ENCODE results near the gene PCGF3. TPM values are rescaled to one million over a fixed set of nuclear protein-coding genes. Genes with fewer than 3 reads are reported as not detected.
"Not testable (repeated sequence)": the region's sequence is repeated elsewhere in the genome, so short reads cannot be mapped to it uniquely, and the experiment has no call there.

The PCGF3 gene
- total RNA-seq, 1 donor from 2014 or later = 50.3 TPM

DNA sequence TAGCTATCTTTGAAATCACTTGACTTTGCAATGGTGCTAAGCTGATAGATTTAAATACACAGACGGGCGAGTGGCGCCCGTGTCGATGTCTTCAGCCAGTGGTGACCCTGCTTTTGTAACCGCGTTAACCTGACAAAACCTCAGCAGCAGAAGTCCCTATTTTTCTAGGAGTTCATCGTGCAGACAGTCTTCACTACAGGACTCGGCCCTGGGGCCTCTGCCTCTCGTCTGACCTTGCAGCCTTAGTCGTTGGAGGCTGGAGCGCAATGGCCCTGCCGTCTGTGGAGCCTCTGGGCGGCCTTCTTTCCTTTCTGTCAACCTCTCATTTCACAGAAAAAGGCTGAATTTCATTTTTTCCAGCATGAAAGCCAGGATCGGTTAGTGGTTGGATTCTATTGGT, 62.4 kb downstream of the PCGF3 start:
- intact Hi-C loops (cut with DNase I) = loop anchor here (2.0 kb wide), 1 partner anchor 13 kb away; no protein-coding TSS in a partner anchor
- no peak for DNase-seq (ENCODE audit: low spot score)
- no peak for ATAC-seq

DNA sequence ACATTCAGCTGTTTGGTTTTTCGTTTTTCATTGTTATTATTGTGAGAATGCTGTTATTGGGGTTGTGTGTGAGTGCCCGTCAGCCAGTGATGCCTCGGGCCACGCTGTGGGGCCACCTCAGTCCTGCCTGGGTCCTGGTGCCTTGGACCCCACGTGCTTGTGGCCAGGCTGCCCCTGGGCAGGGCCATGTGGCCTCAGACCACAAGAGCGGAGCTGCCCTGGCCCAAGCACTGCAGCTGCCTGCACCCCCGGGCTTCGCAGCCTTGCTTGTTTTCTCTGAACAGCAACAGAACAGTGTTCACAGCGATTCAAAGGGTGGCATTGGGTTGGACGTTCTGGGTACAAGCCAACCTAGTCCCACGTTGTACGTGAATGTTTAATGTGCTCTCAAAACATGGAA, 63.4 kb downstream of the PCGF3 start:
- DNase-seq (ENCODE audit: low spot score) = no peak
- no peak for ATAC-seq
- intact Hi-C loops (cut with DNase I) = loop anchor here (2.0 kb wide), 1 partner anchor 14 kb away; no protein-coding TSS in a partner anchor

DNA sequence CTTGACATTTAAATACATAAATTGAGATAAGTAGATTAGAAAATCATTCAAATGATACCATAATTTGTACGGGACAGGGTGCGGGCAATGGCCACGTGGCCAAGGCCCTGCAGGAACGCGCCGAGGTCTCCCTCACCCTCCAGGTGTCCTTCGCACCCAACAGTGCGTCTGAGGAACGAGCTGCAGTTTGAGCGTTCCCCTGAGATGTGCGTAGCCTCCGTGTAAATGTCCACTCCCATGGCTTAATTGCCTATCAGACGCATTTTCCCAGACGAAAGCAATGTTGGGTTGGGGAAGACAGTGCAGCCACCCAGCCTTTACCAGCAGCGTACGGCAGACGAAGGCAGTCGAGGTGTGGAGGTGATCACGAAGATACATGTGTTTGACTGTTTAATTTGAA, 63.9 kb downstream of the PCGF3 start:
- DNase-seq (ENCODE audit: low spot score) (no peak), ATAC-seq (no peak)
- intact Hi-C loops (cut with DNase I) = loop anchor here (2.0 kb wide), 1 partner anchor 15 kb away; no protein-coding TSS in a partner anchor

DNA sequence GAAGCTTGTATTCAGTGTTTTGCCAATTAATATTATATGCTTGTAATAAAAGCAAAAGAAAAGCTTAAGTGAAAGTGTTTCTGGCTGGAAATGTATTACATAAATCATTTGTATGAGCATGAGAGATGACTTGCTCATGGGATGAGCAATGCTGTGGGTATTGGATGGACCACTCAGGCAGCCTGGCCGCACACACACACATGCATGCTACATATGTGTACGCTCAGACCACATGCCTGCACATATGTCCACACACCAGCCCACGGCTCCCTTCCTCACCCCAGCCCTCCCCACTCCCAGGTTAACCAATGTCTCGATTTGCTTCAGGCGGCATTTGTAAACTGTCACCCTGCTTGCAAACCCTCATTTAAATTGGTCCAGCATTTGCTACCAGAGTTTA, 64.4 kb downstream of the PCGF3 start:
- DNase-seq (ENCODE audit: low spot score) (no peak), ATAC-seq (no peak)
- intact Hi-C loops (cut with DNase I) = no loop called here

DNA sequence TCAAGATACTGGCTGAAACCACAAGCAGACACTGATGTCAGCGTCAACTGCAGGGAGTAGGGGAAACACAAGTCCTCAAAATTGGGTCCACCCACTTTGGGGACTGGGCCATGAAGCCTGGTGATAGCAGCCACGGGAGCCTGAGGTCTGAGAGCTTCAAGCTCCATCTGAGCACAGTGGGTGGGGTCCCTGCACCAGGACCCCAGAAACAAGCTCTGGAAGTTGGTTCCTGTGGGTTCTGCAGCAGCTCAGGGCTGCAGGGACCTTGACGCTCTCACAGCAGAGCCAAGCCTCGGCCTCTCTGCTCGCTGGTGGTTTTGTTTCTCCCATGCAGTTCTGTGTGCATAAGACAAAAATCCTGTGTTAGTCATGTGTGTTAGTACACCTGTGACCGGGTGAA, 65.8 kb downstream of the PCGF3 start:
- intact Hi-C loops (cut with DNase I) = no loop called here
- ATAC-seq = peak; percentile 31
- no peak for DNase-seq (ENCODE audit: low spot score)

DNA sequence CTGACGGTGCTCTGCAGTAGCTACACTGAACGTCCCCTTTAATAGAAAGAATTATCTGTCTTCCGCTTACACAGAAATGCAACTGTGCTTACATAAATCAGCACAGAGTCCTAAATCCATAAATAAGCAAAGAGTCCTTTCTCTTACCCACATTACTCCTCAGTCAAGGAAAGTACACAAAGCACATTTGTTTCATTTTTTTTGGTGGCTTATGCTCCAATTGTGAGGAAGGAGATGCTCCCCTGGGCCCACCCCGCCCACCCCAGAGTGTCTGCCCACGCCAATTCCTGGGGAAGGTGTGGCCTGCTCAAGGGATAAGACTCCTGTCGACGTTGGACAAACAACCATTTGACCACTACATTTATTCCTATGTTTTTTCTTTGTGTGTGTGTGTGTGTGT, 66.5 kb downstream of the PCGF3 start:
- peak; percentile 93 for ATAC-seq

DNA sequence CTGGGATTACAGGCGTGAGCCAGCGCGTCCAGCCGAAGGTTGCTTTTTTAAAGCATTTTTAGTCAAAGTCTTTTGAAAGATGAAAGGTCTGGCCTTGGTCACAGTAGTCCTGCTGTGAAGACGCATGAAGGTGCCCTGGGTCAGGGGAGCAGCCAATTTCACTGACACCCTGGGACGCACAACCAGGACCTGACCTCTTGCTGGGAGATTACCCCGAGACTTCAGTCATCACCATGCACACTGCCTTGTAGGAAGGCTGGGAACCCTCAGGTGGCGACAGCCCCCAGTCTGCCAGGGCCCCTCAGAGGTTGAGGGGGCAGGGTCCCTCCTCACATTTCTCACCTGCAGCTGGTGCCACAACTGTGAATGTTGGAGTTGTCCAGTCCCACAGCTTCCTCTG, 67.1 kb downstream of the PCGF3 start:
- ATAC-seq (peak; percentile 33), DNase-seq (ENCODE audit: low spot score) (no peak)
- intact Hi-C loops (cut with DNase I) = no loop called here

More for the DNA sequence above, 66.5 kb downstream of the PCGF3 start:
- intact Hi-C loops (cut with DNase I) = no loop called here
- DNase-seq (ENCODE audit: low spot score) = no peak

DNA sequence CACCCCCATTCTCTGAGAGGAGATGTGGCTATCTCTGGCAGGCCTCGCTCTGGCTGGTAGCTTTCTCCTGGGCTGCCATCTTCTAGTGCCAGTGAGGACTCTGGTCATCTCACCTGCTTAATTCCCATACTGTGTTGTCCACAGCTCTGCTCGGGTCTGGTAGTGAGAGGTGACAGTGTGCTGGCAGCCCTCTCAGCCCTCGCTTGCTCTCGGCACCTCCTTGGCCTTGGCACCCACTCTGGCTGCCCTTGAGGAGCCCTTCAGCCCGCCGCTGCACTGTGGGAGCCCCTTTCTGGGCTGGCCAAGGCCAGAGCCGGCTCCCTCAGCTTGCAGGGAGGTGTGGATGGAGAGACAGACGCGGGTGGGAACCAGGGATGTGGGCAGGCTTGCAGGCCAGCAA, 67.6 kb downstream of the PCGF3 start:
- DNase-seq (ENCODE audit: low spot score) = no peak
- ATAC-seq = peak; percentile 2
- intact Hi-C loops (cut with DNase I) = no loop called here

DNA sequence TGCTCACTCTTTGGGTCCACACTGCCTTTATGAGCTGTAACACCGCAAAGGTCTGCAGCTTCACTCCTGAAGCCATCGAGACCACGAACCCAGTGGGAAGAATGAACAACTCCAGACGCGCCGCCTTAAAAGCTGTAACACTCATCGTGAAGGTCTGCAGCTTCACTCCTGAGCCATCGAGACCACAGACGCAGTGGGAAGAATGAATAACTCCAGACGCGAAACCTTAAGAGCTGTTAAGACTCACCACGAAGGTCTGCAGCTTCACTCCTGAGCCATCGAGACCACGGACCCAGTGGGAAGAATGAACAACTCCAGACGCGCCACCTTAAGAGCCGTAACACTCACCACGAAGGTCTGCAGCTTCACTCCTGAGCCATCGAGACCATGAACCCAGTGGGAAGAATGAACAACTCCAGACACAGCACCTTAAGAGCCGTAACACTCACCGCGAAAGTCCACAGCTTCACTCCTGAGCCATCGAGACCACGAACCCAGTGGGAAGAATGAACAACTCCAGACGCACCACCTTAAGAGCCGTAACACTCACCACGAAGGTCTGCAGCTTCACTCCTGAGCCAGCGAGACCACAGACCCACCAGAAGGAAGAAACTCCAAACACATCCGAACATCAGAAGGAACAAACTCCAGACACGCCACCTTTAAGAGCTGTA, 68.9 kb downstream of the PCGF3 start:
- DNase-seq (ENCODE audit: low spot score); ATAC-seq; intact Hi-C loops (cut with DNase I): not testable (repeated sequence)

DNA sequence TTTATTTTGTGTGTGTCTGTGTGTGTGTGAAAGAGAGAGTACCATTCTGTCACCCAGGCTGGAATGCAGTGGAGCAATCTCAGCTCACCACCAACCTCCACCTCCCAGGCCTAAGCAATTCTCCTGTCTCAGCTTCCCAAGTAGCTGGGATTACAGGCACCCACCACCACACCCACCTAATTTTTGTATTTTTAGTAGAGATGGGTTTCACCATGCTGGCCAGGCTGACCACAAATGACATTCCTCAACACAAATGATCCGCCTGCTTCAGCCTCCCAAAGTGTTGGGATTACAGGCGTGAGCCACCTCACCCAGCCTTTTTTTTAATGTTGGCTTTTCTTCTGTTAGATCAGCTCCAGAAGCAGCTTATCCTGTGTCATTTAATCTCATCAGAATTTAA, 69.9 kb downstream of the PCGF3 start:
- DNase-seq (ENCODE audit: low spot score); ATAC-seq; intact Hi-C loops (cut with DNase I): not testable (repeated sequence)

DNA sequence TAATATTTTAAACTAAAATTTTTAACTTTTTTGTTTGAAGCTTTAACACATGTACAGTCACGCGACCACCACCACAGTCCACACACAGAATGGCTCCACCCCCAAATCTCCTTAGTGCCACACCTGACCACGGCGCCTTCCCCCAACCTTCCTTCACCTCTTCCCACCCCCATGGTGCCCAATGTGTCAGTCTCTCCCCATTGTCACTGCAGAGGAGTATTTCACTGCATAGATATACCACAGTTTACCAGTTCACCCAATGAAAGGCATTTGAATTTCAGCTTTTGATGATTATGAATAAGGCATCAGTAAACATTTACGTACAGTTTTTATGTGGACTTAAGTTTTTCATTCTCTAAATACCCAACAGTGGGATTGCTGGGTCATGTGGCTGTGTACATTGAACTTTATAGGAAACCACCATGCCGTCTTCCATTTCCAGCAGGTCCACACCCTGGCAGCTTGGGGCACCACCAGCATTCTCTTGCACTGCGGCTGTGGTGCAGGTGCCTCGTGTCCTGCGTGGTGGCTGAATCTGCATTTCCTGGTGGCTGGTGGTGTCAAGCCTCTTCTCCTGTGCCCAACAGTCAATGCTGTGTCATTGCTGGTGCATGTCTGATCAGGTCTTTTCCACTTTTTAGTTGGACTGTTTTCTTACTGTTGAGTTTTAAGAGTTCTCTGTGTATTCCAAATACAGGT, 71.3 kb downstream of the PCGF3 start:
- ATAC-seq = no peak
- DNase-seq (ENCODE audit: low spot score) = no peak
- intact Hi-C loops (cut with DNase I) = no loop called here

DNA sequence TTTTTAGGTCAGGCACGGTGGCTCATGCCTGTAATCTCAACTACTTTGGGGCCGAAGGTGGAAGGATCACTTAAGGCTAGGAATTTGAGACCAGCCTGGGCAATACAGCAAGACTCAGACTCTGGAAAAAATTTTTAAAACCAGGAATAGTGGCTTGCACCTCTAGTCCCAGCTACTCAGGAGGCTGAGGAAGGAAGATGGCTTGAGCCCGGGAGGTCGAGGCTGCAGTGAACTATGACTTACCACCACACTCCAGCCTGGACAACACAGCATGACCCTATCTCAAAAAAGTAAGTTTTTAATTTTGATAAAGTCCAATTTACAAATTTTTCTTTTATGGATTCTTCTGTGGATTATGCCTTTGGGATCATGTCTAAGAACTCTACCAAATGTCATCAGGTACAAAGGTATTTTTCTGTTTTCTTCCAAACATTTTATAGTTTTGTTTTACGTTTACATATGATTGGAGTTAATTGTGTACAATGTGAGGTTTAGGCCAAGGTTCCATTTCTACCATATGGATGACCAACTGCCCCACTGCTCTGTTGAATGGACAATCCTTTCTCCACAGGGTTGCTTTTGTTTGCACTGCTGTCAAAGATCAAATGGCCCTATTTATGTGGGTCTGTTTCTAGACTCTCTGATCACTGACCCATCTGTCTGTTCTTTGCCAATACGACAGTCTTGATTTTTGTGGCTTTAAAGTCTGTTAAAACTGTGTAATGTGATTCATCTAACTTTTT, 72.1 kb downstream of the PCGF3 start:
- intact Hi-C loops (cut with DNase I) = no loop called here
- no peak for DNase-seq (ENCODE audit: low spot score)
- ATAC-seq = no peak

DNA sequence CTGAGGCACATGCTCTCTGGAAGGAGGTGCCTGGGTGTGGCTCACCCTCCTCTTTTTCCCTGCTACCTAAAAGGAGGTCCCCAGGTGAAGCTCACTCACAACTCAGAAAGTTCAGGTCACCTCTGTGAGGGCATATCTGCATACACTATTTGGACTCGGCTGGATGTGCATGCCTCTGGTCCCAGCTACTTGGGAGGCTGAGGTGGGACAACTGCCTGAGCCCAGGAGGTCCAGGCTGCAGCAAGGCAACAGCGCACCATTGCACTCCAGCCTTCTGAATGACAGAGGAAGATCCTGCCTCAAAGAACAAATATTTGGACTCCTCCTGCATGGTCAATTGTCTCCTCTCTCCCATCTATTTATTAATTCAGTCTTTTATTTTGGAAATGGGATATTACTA, 73.9 kb downstream of the PCGF3 start:
- ATAC-seq (no peak), DNase-seq (ENCODE audit: low spot score) (no peak)
- intact Hi-C loops (cut with DNase I) = no loop called here

DNA sequence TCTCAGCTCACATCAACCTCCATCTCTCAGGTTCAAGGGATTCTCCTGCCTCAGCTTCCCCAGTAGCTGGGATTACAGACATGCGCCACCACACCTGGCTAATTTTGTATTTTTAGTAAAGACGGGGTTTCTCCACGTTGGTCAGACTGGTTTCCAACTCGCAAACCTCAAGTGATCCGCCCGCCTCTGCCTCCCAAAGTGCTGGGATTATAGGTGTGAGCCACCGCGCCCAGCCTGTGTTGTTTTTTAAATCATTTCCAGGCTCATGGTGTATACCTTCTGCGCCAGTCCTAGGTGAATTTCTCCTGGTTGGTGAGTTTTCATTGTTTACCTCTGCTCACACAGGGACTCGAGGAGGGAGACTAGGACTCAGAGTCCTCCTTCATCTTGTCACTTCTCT, 74.6 kb downstream of the PCGF3 start:
- ATAC-seq; intact Hi-C loops (cut with DNase I); DNase-seq (ENCODE audit: low spot score): not testable (repeated sequence)

DNA sequence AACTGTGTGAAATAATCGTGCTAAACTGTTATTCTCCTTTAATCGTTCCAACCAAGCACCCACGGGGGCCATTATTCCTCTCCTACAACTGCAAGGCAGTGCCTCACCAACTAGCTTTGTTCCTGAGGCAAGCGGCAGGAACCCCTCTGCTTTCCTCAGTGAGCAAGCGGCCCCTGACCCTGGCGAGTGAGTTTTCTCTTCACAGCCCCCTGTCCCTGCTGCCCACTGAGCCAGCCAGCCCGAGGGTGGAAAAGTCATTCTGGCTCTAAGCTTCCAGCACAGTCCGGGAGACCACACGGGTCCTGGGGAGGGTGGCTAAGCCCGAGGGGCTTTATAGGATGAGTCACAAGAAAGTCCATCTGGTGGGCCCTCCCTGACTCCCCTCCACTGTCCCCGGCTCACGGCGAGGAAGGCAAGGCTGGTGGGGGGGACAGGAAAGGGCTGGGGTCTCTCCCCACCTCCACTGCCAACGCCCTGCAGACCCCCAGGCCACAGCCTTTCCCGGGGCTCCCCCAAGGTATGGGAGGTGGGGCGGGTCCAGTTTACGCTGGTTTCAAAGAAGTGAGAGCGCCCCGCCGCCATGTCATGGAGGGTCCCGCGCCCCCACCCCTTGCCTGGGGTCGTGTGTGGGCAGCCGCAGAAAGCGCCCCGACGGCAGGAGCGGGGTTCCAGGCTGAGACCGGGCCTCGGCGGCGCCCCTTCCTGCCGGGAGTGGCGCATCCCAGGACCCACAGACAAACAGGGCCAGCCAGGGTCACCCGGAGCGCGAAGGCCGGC, 75.3 kb downstream of the PCGF3 start:
- intact Hi-C loops (cut with DNase I) = no loop called here
- ATAC-seq (no peak), DNase-seq (ENCODE audit: low spot score) (peak; percentile 67)

DNA sequence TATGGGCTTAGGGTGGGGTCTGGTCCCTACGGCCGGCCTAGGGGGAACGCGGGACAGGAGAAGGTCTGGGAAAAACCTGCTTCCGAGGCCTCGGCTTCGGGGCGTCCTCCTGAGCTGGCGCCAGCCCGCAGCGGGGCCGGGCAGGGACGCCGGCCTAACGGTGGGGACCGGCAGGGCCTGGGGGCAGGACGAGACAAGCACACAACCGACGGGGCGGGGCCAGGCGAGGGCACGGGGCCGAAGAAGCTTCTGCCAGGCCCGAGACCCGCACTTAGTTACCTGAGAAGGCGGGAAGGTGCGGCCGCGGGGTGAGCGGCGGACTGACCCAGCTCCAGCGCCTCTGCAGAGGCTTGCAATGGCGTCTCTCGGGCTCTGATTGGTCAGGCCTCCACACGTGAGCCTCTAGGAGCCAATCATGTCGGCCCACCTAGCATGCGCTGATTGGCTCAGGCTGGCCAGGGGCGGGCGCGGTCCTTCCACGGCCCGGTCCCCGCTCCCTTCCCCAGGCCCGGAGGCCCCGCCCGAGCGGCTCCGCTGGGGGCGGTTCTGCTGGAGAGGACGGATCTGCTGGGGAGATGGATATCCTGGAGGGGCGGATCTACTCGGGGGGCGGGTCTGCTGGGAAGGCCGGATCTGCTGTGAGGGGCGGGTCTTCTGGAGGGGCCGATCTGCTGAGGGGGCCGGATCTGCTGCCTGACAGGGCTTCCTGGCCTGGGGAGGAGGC, 76.0 kb downstream of the PCGF3 start:
- peak; percentile 99 for DNase-seq (ENCODE audit: low spot score)
- intact Hi-C loops (cut with DNase I) = no loop called here
- peak; percentile 99 for ATAC-seq

DNA sequence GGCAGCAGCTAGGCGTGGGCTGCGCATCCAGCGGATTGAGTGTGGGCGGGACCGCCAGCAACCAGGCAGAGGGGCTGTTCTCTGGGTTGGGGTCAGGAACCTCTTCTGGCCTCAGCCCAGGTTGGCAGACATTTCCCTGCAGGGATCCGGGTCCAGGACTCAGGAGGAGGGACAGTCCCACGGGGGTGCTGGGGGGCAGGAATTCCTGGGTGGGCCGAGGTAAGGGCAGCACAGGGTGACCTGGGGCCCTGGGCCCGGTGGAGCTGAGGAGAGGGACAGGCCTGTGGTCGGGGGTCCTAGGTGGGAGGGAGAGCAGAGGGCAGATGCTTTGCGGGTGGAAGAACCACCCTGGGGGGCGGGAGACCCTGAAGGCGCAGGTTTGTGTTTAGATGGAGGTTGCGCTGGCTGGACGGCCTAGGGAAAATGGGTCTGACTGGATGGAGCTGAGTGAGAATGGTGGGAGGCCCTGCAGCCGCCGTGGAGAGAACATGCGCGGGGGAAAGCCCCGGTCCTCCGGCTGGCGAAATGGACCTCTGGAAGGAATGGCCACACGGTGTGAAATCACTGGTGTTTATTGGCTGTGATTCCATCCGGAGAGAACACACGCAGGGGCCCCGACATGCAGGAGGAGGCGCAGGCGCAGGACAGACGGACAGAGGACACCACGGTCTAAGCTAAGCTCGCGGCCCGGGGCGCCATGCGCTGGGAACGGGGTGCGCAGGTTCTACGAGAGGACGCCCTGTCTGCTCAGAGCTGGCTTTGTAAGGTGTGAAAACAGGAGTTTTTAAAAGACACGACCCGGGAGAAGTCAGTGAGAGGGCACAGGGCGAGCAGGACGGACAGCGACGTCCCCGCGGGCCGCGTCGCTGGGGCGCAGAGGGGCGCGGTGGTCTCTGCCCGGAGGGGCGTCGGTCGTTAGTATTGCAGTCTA, 79.0 kb downstream of the PCGF3 start:
- DNase-seq (ENCODE audit: low spot score) = peak; percentile 61
- intact Hi-C loops (cut with DNase I) = no loop called here
- no peak for ATAC-seq
